ENCODE data around the gene TUBB1. TPM values are rescaled to one million over a fixed set of nuclear protein-coding genes. Genes with fewer than 3 reads are reported as not detected.

Gene TUBB1
- total and polyA plus RNA-seq, 2 of the 13 experiments (the other 11 are each of a cell fraction or from before 2014, with no cell fraction given) = 0.11 to 57.6 TPM

DNA sequence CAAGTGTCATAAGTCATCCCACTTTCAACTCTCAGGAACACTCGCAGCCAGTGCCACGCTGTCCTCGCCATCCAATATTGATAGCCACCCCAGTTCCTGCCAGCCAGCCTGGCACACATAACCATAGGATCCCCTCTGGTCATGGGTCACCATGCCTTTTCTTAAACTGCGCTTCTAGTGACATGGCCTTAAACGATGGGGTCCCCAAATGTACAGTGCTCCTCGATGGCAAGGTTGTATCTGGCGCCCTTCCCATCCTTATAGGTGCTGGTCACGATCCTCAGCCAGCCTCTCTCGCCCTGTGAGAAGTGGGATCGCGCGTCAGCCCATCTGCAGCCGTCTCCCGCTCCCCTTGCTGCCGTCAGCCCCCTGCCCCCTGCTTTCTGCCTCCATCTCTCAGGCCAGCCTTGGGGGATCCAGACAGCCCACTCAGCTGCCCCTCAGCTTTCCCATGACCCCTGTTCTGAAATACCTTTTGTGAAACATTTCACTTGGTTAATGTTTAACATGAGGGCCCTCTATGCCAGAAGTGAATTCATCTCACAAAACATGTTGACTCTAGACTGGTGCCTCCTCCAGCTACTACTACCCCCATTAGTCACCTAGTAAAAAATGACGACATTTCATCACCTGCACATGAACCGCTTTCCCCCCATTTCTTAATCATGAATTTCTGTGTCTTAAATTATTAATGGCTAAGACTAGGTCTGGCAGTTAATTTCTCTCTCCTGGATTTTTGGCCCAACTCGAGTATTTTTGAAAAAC, 23.6 kb upstream of the TUBB1 start (continued):
- TF ChIP-seq, protein P1, sequence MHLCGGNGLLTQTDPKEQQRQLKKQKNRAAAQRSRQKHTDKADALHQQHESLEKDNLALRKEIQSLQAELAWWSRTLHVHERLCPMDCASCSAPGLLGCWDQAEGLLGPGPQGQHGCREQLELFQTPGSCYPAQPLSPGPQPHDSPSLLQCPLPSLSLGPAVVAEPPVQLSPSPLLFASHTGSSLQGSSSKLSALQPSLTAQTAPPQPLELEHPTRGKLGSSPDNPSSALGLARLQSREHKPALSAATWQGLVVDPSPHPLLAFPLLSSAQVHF (CRISPR knock-in tag; IDR thresholded peaks at IDR 0.05) = no peak
- no peak for TF ChIP-seq SYNCRIP (IDR thresholded peaks at IDR 0.05; ENCODE audit: insufficient read depth, low read depth, low read length)
- TF ChIP-seq, protein P2, sequence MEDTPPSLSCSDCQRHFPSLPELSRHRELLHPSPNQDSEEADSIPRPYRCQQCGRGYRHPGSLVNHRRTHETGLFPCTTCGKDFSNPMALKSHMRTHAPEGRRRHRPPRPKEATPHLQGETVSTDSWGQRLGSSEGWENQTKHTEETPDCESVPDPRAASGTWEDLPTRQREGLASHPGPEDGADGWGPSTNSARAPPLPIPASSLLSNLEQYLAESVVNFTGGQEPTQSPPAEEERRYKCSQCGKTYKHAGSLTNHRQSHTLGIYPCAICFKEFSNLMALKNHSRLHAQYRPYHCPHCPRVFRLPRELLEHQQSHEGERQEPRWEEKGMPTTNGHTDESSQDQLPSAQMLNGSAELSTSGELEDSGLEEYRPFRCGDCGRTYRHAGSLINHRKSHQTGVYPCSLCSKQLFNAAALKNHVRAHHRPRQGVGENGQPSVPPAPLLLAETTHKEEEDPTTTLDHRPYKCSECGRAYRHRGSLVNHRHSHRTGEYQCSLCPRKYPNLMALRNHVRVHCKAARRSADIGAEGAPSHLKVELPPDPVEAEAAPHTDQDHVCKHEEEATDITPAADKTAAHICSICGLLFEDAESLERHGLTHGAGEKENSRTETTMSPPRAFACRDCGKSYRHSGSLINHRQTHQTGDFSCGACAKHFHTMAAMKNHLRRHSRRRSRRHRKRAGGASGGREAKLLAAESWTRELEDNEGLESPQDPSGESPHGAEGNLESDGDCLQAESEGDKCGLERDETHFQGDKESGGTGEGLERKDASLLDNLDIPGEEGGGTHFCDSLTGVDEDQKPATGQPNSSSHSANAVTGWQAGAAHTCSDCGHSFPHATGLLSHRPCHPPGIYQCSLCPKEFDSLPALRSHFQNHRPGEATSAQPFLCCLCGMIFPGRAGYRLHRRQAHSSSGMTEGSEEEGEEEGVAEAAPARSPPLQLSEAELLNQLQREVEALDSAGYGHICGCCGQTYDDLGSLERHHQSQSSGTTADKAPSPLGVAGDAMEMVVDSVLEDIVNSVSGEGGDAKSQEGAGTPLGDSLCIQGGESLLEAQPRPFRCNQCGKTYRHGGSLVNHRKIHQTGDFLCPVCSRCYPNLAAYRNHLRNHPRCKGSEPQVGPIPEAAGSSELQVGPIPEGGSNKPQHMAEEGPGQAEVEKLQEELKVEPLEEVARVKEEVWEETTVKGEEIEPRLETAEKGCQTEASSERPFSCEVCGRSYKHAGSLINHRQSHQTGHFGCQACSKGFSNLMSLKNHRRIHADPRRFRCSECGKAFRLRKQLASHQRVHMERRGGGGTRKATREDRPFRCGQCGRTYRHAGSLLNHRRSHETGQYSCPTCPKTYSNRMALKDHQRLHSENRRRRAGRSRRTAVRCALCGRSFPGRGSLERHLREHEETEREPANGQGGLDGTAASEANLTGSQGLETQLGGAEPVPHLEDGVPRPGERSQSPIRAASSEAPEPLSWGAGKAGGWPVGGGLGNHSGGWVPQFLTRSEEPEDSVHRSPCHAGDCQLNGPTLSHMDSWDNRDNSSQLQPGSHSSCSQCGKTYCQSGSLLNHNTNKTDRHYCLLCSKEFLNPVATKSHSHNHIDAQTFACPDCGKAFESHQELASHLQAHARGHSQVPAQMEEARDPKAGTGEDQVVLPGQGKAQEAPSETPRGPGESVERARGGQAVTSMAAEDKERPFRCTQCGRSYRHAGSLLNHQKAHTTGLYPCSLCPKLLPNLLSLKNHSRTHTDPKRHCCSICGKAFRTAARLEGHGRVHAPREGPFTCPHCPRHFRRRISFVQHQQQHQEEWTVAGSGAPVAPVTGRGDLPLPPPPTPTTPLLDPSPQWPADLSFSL (CRISPR knock-in tag; IDR thresholded peaks at IDR 0.05) = no peak
- TF ChIP-seq ARNT2 (CRISPR knock-in tag; IDR thresholded peaks at IDR 0.05; ENCODE audit: low read depth) = peak; percentile 51; the same call in 1 of the 2 replicates
- TF ChIP-seq CBX2 (IDR thresholded peaks at IDR 0.05; ENCODE audit: low read depth, low read length) = no peak
- no peak for TF ChIP-seq CBX2 (CRISPR knock-in tag; IDR thresholded peaks at IDR 0.05; ENCODE audit: low read depth)
- no peak for TF ChIP-seq ZNF564 (CRISPR knock-in tag; IDR thresholded peaks at IDR 0.05)
- TF ChIP-seq ZNF713 (CRISPR knock-in tag; IDR thresholded peaks at IDR 0.05) = no peak; the same call in 1 of the 2 replicates
- TF ChIP-seq ZNF441 (CRISPR knock-in tag; IDR thresholded peaks at IDR 0.05; ENCODE audit: borderline replicate concordance) = no peak
- TF ChIP-seq, protein P3, sequence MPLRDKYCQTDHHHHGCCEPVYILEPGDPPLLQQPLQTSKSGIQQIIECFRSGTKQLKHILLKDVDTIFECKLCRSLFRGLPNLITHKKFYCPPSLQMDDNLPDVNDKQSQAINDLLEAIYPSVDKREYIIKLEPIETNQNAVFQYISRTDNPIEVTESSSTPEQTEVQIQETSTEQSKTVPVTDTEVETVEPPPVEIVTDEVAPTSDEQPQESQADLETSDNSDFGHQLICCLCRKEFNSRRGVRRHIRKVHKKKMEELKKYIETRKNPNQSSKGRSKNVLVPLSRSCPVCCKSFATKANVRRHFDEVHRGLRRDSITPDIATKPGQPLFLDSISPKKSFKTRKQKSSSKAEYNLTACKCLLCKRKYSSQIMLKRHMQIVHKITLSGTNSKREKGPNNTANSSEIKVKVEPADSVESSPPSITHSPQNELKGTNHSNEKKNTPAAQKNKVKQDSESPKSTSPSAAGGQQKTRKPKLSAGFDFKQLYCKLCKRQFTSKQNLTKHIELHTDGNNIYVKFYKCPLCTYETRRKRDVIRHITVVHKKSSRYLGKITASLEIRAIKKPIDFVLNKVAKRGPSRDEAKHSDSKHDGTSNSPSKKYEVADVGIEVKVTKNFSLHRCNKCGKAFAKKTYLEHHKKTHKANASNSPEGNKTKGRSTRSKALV (CRISPR knock-in tag; IDR thresholded peaks at IDR 0.05) = no peak; the same call in 1 of the 2 replicates
- no peak for TF ChIP-seq ZNF33B (CRISPR knock-in tag; IDR thresholded peaks at IDR 0.05)
- TF ChIP-seq ZNF558 (CRISPR knock-in tag; IDR thresholded peaks at IDR 0.05; ENCODE audit: borderline replicate concordance) = no peak
- TF ChIP-seq, protein P4, sequence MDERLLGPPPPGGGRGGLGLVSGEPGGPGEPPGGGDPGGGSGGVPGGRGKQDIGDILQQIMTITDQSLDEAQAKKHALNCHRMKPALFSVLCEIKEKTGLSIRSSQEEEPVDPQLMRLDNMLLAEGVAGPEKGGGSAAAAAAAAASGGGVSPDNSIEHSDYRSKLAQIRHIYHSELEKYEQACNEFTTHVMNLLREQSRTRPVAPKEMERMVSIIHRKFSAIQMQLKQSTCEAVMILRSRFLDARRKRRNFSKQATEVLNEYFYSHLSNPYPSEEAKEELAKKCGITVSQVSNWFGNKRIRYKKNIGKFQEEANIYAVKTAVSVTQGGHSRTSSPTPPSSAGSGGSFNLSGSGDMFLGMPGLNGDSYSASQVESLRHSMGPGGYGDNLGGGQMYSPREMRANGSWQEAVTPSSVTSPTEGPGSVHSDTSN (CRISPR knock-in tag; IDR thresholded peaks at IDR 0.05) = no peak
- peak; percentile 60; the same call in 1 of the 2 replicates for TF ChIP-seq ZNF281 (CRISPR knock-in tag; IDR thresholded peaks at IDR 0.05; ENCODE audit: borderline replicate concordance)
